ENCODE measurements around the gene CENPB.

CENPB gene

DNA sequence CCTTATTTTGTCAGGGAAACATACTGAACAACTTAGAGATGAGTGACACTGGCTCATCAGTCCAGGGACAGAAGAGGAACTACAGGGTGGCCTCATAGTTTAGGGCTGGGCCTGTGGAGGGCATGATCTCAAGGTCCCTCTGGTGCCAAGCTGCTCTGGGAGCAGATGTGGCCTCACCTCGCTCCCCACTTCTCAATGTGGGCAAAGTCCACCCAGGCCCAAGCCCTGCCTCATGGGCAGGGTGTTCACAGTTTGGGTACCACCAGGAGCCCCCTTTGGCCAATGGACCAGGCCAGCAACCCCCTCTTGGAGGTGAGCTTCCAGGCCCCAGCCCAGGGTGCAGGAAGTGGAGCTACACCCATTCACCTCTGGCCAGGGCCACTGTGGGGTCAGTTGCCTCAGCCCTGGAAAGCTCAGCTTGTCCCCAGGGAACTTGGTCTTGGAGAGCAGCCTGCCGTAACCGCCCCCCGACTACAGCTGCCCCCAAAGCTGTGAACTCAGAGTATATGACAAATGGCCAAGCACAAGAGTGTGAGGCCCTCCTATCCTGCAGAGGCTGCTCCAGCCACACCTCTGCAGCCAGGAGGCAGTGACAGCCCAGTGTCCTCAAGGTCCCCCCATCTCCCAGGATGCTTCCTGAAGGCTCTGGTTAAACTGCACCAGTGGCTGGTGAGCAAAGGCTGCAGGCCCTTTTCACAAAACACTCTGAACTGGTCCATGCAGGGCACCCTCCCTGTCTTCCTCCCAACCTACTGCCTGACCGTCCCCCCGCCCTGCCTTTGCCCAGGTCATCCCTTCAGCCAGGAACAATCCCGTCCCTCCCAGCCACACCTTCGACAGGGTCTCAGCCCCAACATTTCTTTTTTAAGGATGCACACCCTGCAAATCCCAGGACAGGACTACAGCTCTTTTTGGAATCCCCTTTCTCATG lies 22.6 kb downstream of the CENPB start:
- Histone ChIP-seq H2AFZ (no peak overlapping the region), H3K27me3 (ENCODE audit: control insufficient read depth, insufficient read depth, low read length) (no peaks in the 10 kb centered on the region), H3K79me2 (no peaks in the 10 kb centered on the region), H3K4me3 (ENCODE audit: low read depth, low read length) (no peak overlapping the region), H3K36me3 (ENCODE audit: control insufficient read depth, insufficient read depth, low read length) (no peaks in the 10 kb centered on the region), H3K27ac (no peak overlapping the region), H3K4me1 (no peaks in the 10 kb centered on the region), H3K4me2 (ENCODE audit: low read length) (no peak overlapping the region), H3K9me3 (ENCODE audit: control insufficient read depth, low read length) (no peaks in the 10 kb centered on the region), H3K9ac (no peak overlapping the region)
- TF ChIP-seq, protein P1, sequence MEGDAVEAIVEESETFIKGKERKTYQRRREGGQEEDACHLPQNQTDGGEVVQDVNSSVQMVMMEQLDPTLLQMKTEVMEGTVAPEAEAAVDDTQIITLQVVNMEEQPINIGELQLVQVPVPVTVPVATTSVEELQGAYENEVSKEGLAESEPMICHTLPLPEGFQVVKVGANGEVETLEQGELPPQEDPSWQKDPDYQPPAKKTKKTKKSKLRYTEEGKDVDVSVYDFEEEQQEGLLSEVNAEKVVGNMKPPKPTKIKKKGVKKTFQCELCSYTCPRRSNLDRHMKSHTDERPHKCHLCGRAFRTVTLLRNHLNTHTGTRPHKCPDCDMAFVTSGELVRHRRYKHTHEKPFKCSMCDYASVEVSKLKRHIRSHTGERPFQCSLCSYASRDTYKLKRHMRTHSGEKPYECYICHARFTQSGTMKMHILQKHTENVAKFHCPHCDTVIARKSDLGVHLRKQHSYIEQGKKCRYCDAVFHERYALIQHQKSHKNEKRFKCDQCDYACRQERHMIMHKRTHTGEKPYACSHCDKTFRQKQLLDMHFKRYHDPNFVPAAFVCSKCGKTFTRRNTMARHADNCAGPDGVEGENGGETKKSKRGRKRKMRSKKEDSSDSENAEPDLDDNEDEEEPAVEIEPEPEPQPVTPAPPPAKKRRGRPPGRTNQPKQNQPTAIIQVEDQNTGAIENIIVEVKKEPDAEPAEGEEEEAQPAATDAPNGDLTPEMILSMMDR (IDR thresholded peaks at IDR 0.05): no peak

GRCh38 chr20:3760655-3761348 lies 25.7 kb downstream of the CENPB start:
- Histone ChIP-seq H3K79me2 (no peaks in the 10 kb centered on the region), H3K4me3 (ENCODE audit: low read depth, low read length) (no peak overlapping the region), H3K4me2 (ENCODE audit: low read length) (no peak overlapping the region), H3K9ac (no peak overlapping the region), H3K9me3 (ENCODE audit: control insufficient read depth, low read length) (no peaks in the 10 kb centered on the region), H3K4me1 (no peaks in the 10 kb centered on the region), H2AFZ (no peak overlapping the region), H3K27me3 (ENCODE audit: control insufficient read depth, insufficient read depth, low read length) (no peaks in the 10 kb centered on the region), H3K27ac (no peak overlapping the region), H3K36me3 (ENCODE audit: control insufficient read depth, insufficient read depth, low read length) (no peaks in the 10 kb centered on the region)
- TF ChIP-seq, protein P1 (IDR thresholded peaks at IDR 0.05): no peak

DNA sequence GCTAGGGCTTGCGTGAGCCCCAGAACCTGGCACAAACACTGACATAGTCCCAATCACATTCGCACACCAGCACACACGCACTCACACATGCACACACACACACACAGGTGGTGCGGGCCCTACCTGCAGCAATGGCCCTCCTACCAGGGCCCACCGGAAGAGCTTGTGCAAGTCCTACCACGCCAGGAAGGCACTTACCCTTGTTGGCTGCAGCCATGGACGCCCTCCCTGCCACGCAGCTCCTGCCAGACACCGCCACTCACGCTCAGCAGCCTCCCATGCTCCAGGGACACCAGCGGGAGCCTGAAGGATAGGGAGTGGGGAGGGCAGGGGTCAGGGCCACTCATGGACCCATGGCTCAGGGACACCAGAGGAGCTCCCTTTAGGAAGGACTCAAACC lies 26.7 kb downstream of the CENPB start:
- TF ChIP-seq, protein P1 (IDR thresholded peaks at IDR 0.05): no peak
- no peak overlapping the region for H3K4me3 ChIP-seq (ENCODE audit: low read depth, low read length)
- H3K4me1 ChIP-seq: no peaks in the 10 kb centered on the region
- no peak overlapping the region for H3K9ac ChIP-seq
- H3K4me2 ChIP-seq (ENCODE audit: low read length): no peak overlapping the region
- H2AFZ ChIP-seq: no peak overlapping the region
- no peaks in the 10 kb centered on the region for H3K36me3 ChIP-seq (ENCODE audit: control insufficient read depth, insufficient read depth, low read length)
- no peaks in the 10 kb centered on the region for H3K27me3 ChIP-seq (ENCODE audit: control insufficient read depth, insufficient read depth, low read length)
- no peaks in the 10 kb centered on the region for H3K9me3 ChIP-seq (ENCODE audit: control insufficient read depth, low read length)
- H3K27ac ChIP-seq: no peak overlapping the region
- no peaks in the 10 kb centered on the region for H3K79me2 ChIP-seq

DNA sequence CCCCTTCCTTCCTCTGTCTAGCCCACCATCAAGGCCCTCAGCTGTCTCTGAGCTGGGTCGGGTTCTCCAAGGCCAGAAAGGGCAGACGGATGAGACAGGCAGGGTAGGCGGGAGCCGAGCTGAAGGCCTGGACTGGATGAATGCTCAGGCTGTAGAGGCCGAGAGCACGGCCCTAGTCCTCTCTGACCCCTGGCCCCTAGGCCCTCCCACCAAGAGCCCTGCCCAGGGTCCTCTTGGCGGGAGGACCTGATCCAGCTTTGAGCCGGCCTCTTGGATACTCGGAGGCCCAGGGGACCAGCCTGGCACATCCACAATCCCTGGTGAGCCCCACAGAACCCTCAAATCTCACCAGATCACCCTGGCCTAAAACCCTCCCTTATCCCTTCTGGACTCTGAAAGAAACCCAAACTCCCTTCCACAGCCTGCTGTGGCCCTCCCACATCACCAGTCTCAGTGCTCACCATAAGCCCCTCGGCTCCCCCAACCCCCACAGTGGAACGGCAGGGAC lies 27.2 kb downstream of the CENPB start:
- Histone ChIP-seq H3K9ac (no peak overlapping the region), H3K9me3 (ENCODE audit: control insufficient read depth, low read length) (no peaks in the 10 kb centered on the region), H3K79me2 (no peaks in the 10 kb centered on the region), H3K27me3 (ENCODE audit: control insufficient read depth, insufficient read depth, low read length) (no peaks in the 10 kb centered on the region), H3K4me1 (no peaks in the 10 kb centered on the region), H3K4me3 (ENCODE audit: low read depth, low read length) (no peak overlapping the region), H3K4me2 (ENCODE audit: low read length) (no peak overlapping the region), H2AFZ (no peak overlapping the region), H3K36me3 (ENCODE audit: control insufficient read depth, insufficient read depth, low read length) (no peaks in the 10 kb centered on the region), H3K27ac (no peak overlapping the region)
- TF ChIP-seq, protein P1 (IDR thresholded peaks at IDR 0.05): no peak
